Stimulated activated CD4-positive, alpha-beta T cell treated with anti-CD3 and anti-CD28 coated beads, Interleukin-4, amount 100 ng/mL, for 1 hour (primary cell): ENCODE results near the gene TAS2R42.

Experiments
- DNase-seq: peaks from one replicate; pipeline ENCODE4 v3.0.0-alpha.2; 2020

TAS2R42 gene, protein sequence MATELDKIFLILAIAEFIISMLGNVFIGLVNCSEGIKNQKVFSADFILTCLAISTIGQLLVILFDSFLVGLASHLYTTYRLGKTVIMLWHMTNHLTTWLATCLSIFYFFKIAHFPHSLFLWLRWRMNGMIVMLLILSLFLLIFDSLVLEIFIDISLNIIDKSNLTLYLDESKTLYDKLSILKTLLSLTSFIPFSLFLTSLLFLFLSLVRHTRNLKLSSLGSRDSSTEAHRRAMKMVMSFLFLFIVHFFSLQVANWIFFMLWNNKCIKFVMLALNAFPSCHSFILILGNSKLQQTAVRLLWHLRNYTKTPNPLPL

DNA sequence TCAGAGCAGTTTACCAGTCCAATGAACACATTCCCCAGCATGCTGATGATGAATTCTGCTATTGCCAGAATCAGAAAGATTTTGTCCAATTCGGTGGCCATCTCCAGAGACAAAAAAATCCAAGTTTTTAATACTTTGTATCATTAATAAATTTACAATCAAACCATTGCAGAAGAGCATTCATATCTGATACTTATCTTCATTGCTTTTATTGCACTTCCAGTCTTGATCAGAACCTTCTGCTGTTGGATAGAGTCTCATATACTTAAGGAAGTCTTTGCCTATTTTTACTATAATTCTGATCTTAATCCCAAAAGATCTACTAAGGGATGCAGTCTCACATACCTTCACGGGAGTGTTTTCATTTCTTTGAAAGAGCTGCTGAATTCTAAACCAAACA, at the start of gene TAS2R42:
Gene TAS2R42 (minus strand): TSS at position 101 of the 400 bp plus-strand sequence. CDS start 0 bp downstream, at position 101.
- no peak for DNase-seq

DNA sequence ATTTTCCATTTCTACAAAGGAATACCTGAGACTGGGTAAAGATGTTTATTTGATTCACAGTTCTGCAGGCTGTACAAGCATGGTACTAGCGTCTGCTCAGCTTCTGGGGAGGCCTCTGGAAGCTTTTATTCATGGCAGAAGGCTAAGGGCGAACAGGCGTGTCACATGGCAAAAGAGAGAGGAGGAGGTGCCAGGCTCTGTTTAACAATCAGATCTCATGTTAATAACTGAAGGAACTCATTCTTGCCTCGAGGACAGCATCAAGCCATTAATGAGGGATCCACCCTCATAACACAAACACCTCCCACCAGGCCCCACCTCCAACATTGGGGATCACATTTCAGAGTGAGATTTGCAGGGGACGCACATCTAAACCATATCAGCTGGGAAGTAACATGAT, 46.8 kb upstream of the TAS2R42 start:
- no peak for DNase-seq

DNA sequence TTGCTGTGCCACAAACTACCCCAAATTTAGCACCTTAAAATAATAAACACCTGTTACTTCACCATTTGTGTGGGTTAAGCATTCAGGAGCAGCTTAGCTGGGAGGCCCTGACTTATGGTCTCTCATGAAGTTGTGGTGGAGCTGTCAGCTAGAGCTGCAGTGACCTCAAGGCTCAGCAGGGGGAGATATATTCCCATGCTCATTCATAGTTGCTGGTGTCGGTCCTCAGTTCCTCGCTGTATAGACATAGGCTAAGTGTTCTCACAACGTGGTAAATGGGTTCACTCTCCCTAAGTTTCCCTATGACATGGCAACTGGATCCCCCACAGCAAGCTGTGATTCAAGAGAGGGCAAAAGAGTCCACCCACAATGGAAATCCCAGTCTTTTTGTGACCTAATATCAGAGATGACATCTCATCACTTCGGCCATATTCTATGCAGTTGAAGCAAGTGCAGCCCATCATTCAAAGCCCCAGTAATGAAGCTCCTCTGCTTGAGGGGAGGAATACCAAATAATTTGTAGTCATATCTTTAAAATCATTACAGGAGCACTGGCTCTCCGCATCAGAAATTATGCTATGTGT, 41.7 kb upstream of the TAS2R42 start:
- DNase-seq: peak; percentile 16

DNA sequence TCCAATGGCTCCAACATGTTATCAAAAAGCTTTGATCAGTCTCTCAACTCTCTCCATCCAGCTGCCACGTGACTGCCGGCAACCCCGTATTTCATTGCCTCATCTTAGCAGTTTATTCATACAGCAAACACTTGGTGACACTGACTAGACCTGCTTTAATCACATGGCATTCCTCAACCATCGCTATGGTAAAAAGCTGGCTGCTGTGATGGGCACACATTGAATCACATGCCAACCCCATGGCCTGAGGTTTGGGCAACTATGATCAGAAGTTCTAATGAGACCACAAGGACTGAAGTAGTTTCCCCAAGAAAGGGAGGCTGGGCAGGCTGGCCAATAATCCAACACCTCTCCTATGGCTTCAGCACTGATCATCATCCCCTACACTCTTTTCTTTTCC, 40.6 kb upstream of the TAS2R42 start:
- DNase-seq: no peak

DNA sequence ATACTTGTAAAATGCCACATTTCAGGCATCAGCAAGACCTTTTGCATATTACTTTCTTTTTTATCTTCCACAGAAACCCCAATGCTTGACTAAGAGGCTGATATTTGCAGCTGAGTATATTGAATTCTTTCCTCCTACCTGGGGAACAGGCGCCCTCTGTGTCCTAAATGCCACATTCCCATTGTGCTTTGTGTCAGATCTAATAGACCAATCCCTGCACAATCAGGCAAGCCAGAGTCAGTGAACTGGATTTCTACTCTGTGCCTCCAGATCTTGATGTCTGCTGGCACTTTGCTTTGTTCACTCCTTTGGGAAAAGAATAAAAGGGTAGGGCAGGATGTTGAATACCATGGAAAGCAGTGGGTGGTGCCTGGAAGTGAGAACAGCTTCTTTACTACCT, 22.4 kb upstream of the TAS2R42 start:
- DNase-seq: no peak

DNA sequence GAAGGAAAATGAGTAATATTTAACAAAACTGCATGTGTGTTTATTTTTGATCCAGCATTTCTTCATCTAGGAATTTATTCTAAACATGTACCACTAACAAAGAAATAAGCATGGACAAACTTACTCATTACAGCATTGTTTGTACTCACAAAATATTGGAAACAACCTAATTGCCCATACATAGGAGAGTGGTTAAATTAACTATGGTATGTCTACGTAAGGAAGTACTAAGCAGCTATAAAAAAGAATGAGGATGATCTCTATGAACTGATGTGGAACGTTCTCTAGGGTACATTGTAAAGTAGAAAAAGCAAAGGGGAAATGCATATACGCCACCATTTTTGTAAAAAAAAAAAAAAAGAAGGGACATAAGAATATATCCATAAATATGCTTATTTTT, 17.4 kb upstream of the TAS2R42 start:
- DNase-seq: no peak

DNA sequence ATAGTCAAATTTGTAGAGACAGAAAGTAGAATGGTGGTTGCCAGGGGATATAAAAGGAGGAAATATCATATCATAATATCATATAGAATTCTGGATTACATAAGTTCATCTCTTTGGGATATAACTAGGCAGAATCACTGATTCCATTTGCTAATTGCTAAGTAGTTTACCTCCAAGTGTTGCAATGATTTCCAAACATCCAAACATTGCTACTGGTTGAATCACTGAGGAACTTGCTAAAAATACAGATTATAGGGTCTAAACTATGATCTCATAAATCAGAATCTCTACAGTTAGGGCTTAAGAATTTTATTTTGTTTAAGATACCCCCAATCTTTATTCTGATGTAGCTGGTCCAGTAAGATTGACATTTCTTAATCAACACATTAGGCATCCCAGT, 16.1 kb upstream of the TAS2R42 start:
- DNase-seq: no peak

DNA sequence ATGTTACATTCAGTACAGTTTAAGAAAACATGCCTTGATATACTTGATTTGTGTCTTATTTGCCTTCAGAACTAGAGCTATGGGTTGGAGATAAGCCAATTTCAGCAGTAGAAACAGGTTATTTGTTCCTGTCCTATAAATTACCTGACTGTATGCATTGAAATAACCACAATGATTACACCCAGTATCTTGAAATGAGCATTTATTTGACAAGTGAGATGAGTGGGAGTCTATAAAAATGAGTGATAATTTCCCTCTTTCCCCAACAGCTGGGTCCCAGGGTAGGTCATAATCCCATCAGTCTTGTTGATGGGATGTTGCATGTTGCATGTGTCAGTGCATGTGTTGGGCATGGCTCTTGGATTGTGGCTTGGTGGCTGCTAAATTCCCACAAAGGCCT, 3.7 kb downstream of the TAS2R42 start:
- no peak for DNase-seq

DNA sequence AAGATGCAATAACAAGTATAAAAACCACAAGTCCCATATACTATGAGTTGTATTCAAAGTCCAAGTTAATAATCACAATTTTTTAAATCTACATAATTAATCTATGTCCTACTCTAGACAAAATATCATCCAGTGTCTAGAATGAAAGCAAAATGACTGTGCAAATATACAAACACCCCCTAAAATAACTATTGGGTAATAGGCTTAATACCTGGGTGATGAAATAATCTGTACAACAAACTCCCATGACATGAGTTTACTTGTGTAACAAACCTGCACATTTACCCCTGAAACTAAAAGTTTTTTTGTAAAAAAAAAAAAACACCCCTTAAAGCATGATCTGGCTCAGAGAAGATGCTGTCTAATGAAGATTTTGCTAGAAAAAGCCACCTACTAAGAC, 4.2 kb downstream of the TAS2R42 start:
- DNase-seq: no peak

DNA sequence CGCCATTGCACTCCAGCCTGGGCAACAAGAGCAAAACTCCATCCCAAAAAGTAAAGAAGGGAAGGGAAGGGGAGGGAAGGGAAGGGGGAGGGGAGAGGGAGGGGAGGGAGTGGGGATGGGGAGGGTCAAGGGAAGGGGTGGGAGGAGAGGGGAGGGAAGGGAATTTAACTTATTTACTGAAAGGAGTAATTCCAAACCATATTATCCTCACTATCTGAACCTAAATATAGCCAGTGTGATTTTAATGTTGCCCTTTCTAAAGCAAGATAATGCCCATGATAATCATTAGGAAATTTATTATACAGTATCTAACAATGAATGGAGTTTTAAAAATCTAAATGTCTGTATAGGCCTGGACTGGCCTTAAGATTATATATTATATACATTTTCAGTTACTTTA, 8.5 kb downstream of the TAS2R42 start:
- no peak for DNase-seq

DNA sequence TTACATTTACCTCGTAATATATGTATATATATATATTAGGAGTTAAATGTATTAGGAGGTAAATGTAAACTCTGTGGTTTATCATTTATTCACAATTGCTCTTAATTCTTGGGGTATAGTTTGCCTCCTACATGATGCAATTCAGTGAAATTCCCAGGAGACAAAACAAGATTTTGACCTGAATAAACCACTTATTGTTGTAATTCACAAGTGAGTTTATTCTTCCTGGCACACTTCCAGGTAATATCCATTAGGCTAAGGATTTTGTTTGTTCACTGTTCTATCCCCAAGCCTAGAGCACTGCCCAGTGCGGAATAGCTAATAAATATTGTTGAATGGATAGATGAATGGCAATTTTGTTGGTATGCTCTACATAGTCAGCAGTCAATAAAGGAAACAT, 12.7 kb downstream of the TAS2R42 start:
- DNase-seq: no peak

DNA sequence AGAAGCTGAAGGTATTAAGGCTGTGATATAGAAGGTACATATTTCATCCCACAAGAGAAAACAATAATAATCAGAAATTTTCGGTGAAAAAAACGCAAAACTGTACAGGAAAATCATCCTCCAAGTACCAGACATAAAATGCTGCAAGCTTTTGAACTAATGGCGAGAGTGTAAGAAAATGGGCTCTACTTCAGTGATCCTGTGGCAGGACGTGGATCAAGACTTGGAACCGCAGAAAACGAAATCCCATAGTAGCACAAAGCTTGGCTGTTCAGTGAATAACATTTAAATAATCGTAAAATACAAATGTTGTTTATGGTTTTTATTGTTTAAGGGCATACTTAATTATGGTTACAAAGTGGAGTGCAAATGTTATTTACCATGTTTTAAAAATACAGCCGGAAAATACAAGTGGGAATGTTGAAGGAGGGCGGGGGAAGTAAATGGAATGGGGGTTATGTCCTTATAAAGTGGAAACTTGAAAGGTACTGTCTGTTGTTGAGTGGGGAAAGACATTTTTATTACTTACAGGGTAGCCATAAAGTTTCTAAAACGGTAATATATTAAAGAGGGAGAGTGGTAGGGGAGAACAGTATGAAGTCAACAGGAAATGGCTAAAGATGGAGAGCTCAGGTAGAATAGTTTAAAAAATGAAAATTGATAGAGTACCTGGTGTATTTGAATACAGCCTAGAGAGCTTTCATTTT, 14.6 kb downstream of the TAS2R42 start:
- DNase-seq: no peak

DNA sequence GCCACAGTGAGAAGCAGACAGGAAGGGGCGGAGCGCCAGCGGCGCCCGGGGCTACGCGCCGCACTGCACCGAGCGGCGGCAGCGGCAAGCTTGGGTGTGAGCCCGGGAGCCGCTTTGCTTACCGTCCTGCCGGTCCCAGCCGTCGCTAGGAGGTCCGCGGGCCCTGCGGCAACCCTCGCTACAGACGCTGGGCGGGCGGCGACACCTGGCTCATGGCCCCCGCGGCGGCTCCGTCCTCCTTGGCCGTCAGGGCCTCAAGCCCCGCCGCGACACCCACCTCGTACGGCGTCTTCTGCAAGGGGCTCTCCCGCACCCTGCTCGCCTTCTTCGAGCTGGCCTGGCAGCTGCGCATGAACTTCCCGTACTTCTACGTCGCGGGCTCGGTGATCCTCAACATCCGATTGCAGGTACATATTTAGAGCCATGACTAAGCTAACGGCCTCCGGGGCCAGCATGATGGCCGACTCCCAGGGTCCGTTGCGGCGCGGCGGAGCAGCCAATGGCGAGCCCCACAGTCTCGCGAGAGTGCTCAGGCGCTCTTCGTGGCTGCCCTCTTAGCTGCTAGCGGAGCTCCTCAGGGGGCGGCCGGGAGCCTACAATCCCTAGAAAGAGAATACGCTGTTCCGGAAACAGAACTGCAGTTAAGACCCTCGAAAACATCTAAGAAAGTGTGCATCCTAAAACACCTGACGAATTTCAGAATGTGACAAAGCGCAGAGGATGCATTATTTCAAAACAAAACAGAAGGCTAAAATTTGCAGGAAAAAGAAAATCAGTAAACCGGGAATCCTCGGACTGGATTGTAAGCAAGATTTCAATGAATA, 15.4 kb downstream of the TAS2R42 start, which contains the start of gene SMIM10L1:
Gene SMIM10L1 (plus strand): TSS at position 50 of the 824 bp plus-strand sequence. CDS start 163 bp downstream, at position 213.
- DNase-seq: peak; percentile 88

DNA sequence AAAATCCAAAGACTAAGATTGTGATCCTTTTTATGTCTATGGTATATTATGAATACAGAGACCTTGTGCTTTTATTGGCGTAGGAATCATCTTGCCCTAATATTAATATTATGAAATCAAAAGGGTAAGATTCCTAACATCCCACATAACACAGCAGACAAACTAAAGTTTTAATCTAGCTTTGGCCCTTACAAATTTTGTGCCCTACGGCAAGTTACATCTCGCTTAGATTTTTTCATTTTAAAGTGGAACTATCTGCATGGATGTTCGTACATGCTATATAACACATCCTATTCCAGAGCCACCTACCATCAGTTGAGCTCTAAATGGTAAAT, 16.0 kb downstream of the TAS2R42 start:
- no peak for DNase-seq

DNA sequence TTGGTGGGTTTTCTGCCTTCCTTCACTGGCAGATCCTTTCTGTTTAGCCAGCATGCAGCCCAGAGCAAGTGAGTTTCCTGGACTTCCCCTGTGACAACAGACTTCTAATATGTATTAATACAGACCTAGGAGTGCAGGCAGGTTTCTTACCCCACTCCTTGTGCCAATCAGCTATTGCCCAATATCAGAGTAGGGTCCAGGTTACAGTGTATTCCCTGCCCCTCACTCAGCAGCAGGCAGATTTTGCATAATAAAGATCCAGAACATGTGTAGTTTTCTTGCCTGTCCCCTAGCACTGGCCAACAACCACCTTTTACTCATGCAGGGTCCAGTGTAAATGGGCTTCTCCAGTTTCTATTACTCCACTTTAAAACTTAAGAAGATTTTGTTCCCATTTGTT, 20.4 kb downstream of the TAS2R42 start:
- no peak for DNase-seq

DNA sequence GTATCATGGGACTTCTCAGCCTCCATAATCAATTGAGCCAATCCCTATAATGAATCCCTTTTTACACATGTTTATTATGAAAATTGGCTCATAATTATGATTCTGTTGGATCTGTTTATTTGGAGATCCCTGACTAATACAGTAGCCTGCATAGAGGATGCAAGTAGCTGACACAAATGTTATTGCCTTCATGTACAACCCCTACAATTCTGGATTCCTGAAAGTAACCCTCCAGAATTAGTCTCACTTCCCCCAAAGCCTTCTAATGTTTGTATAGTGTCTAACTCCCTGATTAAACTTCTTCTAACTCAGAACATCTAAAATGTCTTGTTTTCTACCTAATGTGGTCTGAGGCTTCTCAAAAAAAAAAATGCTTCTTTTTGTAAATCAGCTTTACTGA, 22.4 kb downstream of the TAS2R42 start:
- no peak for DNase-seq

DNA sequence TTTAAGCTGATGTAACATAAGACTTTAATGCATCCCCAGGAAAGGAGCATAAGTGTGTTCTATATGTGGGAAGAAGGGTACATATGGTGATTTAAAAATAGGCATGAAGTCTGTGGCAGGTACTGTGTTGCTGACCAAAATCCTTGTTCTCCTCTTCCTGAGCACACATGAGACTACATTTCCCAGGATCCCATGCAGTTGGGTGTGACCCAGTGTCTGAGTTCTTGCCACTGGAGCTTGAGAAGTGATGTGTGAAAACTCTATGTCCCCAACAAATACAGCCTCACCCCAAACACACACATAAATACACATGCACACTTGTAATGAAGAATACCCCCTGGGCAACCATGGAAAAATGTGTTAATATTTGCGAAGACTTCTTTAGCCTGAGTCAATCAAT, 24.2 kb downstream of the TAS2R42 start:
- DNase-seq: no peak

DNA sequence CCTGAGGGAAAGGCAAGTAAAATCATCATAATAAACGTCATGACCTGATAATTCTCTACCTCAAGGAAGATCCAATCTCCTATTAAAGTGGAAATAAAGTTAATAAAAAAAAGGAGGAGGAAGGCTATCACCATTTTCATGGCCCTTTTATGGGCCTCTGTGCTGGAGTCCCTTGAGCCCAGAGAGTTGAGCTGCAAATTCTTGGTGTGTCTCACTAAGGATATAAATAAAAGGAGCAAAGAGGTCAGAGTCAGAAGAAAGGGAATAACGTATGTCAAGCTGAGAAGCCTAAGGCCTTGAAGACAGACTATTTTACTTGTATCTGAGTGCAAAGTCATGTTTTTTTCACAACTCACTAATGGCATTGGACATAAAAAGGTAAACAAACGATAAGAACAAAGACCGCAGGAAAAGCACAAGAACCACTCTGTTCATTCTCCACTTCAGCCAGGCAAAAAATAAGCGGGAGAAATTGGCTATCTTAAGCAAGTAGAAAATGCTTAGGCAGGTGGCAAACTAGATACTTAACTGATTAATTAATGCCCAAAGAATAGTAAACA, 27.8 kb downstream of the TAS2R42 start:
- DNase-seq: no peak

DNA sequence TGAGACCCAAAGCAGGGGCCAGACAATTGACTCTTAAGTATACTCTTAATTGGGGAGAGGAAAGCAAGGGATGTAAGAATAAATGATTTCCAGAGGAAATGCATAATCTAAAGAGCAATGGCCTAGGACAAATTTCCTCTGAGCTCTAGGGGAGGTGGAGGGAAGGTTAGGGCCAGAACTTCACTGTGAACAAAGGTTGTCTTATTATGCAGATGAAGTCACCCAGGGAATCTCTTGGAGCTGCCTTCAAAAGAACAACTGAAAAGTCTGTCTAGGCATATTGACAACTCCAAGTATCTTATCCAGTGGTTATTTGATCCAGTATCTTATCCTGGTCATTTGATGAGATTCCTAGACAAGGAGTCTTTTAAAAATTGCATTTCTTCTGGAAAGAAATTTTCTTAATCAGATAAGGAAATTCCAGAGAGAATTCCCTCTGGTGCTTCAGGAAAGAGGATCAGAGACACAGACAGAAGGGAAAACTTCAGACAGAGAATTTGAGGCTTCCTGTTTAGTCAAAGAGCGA, 32.3 kb downstream of the TAS2R42 start:
- no peak for DNase-seq

DNA sequence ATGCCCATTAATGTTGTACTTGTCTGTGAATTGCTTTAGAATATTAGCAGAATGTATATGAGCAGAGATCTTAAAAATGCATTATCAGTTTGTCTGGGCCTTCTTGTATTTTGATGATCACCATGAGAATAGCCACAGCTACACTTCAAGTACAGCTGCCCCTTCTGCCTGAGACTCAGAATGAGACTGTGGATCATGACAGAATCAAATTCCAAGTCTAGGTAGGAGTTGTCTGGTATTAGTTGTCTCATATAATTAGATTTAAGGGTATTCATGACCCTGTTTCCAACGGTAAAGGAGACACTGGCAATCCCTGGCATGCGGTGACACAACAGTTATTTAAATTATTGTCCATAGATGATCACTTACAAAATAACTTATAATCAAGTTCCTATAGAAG, 34.0 kb downstream of the TAS2R42 start:
- no peak for DNase-seq

DNA sequence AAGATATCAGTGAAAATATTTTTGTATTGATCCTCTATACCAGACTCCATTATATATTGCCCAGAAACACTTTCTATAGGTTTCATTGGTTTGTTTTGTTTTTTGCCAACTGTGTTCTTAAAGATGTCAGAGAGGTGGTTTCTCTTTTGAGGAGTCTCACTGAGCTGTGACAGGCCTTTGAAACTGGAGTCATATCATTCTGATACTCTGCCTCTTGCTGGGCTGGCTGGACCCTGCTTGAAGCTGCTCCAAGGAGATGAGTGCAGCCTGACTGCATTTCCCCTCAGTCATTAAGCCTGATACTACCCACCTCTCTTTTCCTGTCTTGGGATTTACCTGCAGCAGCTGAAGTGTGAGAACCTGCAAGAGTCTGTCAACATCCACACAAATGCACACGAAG, 35.9 kb downstream of the TAS2R42 start:
- DNase-seq: no peak

DNA sequence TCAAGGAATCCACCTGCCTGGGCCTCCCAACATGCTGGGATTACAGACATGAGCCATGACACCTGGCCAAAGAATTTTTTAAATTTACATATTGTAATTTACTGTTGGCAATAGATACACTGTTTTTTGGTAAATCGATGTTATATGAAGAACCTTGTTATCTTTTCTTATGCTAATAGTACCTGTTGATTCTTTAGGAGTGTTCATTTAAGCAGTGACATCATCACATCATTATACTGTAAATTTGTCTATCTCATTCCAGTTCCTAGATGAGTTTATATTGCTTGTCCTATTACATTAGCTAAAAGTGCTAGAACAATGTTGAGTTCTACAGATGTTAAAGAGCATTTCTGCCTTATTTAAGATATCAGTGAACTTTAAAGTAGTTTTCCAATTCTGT, 39.3 kb downstream of the TAS2R42 start:
- DNase-seq: no peak

DNA sequence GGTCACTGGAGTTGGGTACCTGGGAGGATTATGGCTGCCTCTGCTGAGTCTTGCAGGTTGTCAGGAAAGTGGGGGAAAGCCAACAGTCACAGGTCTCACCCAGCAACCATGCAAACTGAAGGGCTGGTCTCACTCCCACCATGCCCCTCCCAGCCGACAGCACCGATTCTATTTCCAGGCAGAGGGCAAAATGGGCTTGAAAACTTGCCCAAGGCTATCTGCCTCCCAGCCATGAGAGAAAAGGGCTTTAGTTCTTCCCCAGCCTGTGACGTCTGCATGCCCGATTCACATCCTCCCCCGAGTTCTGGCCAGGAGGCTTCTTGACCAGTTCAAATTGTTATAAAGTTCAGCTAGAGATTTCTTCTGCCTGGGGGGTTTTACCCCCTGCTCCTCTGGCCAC, 42.4 kb downstream of the TAS2R42 start:
- DNase-seq: no peak
